NCI-H2196 (cell line): ENCODE data around the gene PDE6G.

ENCODE experiments used
- DNase-seq: peaks from one replicate; lab custom pipeline; 2025; ENCODE audit not compliant: unreplicated experiment; lab: John Stamatoyannopoulos, UW

Gene PDE6G

GRCh38 chr17:81664051-81664470 lies 7.7 kb upstream of the PDE6G start:
- DNase-seq: no peak

- no peak for DNase-seq
Observed at GRCh38 chr17:81662002-81662401, 5.7 kb upstream of the PDE6G start.

- no peak for DNase-seq
Observed at GRCh38 chr17:81660441-81660840, 4.1 kb upstream of the PDE6G start.

- DNase-seq: no peak
Observed at GRCh38 chr17:81659038-81659437, 2.7 kb upstream of the PDE6G start.

GRCh38 chr17:81656835-81657234 lies 493 bp upstream of the PDE6G start:
- no peak for DNase-seq

GRCh38 chr17:81655378-81656117 lies 794 bp downstream of the PDE6G start:
- no peak for DNase-seq

GRCh38 chr17:81652906-81653771 lies 3.2 kb downstream of the PDE6G start:
- no peak for DNase-seq

- DNase-seq: peak; percentile 85
Observed at GRCh38 chr17:81651692-81652091, 4.7 kb downstream of the PDE6G start.

- no peak for DNase-seq
Observed at GRCh38 chr17:81650951-81651350, 5.4 kb downstream of the PDE6G start.

GRCh38 chr17:81648707-81649085 lies 7.6 kb downstream of the PDE6G start:
- no peak for DNase-seq

GRCh38 chr17:81648013-81648706 lies 8.2 kb downstream of the PDE6G start:
- DNase-seq: no peak

GRCh38 chr17:81647640-81648012 lies 8.7 kb downstream of the PDE6G start:
- DNase-seq: no peak

- no peak for DNase-seq
Observed at GRCh38 chr17:81646869-81647600, 9.3 kb downstream of the PDE6G start.

GRCh38 chr17:81644976-81645952 lies 11.1 kb downstream of the PDE6G start:
- DNase-seq: no peak

GRCh38 chr17:81644496-81644895 lies 11.8 kb downstream of the PDE6G start:
- no peak for DNase-seq

- no peak for DNase-seq
Observed at GRCh38 chr17:81641825-81642489, 14.4 kb downstream of the PDE6G start.

GRCh38 chr17:81640011-81640410 lies 16.3 kb downstream of the PDE6G start:
- no peak for DNase-seq

- DNase-seq: no peak
Observed at GRCh38 chr17:81638683-81639082, 17.7 kb downstream of the PDE6G start.

GRCh38 chr17:81636505-81637288 lies 19.6 kb downstream of the PDE6G start, which contains the start of the genes NPLOC4 and TSPAN10:
NPLOC4 (minus strand) TSS chr17:81637112; CDS start chr17:81636930, 182 bp downstream.
TSPAN10 (plus strand) TSS chr17:81637196; CDS start chr17:81642413, 5,217 bp downstream.
- DNase-seq: peak; percentile 95
